Smooth muscle cell (in vitro differentiated cells): ENCODE measurements around the gene CHRDL1. TPM values are rescaled to one million over a fixed set of nuclear protein-coding genes. Genes with fewer than 3 reads are reported as not detected.

ENCODE experiments used
- DNase-seq: peaks from one replicate; lab custom pipeline; 2025; ENCODE audit not compliant: unreplicated experiment; lab: John Stamatoyannopoulos, UW
- H2AFZ ChIP-seq: fragments of 200-600 bp; sonication (generic); 2 replicates; pipeline ENCODE4 v1.6.0; 2016; ENCODE audit warnings: antibody characterized with exemption, low read depth, mild to moderate bottlenecking
- H3F3A ChIP-seq: fragments of 200-600 bp; sonication (generic); 2 replicates; pipeline ENCODE4 v1.6.0; 2017; ENCODE audit warnings: antibody characterized with exemption, low read depth
- H3K27ac ChIP-seq: fragments of 200-600 bp; sonication (generic); 2 replicates; pipeline ENCODE4 v1.5.1; 2016; ENCODE audit warnings: low read depth, mild to moderate bottlenecking
- H3K27me3 ChIP-seq: fragments of 200-600 bp; sonication (generic); 2 replicates; pipeline ENCODE4 v1.6.1; 2016; ENCODE audit warnings: low read depth, mild to moderate bottlenecking
- H3K36me3 ChIP-seq: fragments of 200-600 bp; sonication (generic); 2 replicates; pipeline ENCODE4 v1.5.1; 2016; ENCODE audit warnings: low read depth
- H3K4me1 ChIP-seq: fragments of 200-600 bp; sonication (generic); 2 replicates; pipeline ENCODE4 v1.5.1; 2016; ENCODE audit warnings: low read depth
- H3K4me2 ChIP-seq: fragments of 200-600 bp; sonication (generic); 2 replicates; pipeline ENCODE4 v1.6.0; 2016; ENCODE audit warnings: mild to moderate bottlenecking
- H3K4me3 ChIP-seq: fragments of 200-600 bp; sonication (generic); 2 replicates; pipeline ENCODE4 v1.5.1; 2016; ENCODE audit warnings: mild to moderate bottlenecking
- H3K79me2 ChIP-seq: fragments of 200-600 bp; sonication (generic); 2 replicates; pipeline ENCODE4 v1.6.0; 2016; ENCODE audit warnings: low read depth, mild to moderate bottlenecking
- H3K9ac ChIP-seq: fragments of 200-600 bp; sonication (generic); 2 replicates; pipeline ENCODE4 v1.6.0; 2016; ENCODE audit warnings: low read depth
- H3K9me3 ChIP-seq: fragments of 200-600 bp; sonication (generic); replicated peaks from 2 replicates; pipeline ENCODE4 v1.5.1; 2016; ENCODE audit warnings: low read depth
- H4K20me1 ChIP-seq: fragments of 200-600 bp; sonication (generic); 2 replicates; pipeline ENCODE4 v1.6.0; 2016; ENCODE audit warnings: low read depth
- WGBS: methylation state at CpG from one replicate; pipeline ENCODE4 v1.1.7; 2016; ENCODE audit warnings: low lambda C conversion rate; 5-methylcytosine and 5-hydroxymethylcytosine counted together
- polyA plus RNA-seq: library from polyadenylated mRNA; unstranded; fragments of >200 nt; fragmentation: Nextera tagmentation; extraction: Ambion mirVana; gene quantifications from 2 replicates; pipeline ENCODE4 v1.2.1, GENCODE V29; 2016
- total RNA-seq: library from RNA; depleted of rRNA; stranded (reverse); fragments of >200 nt; gene quantifications from 2 replicates; pipeline ENCODE4 v1.2.3, GENCODE V29; 2014
- TF ChIP-seq, protein P1 (sequence below): fragments of 200-600 bp; sonication (generic); IDR thresholded peaks from 2 replicates; pipeline ENCODE4 v1.5.1; 2017; ENCODE audit warnings: borderline replicate concordance, mild to moderate bottlenecking, antibody characterized with exemption; ENCODE audit not compliant: insufficient read depth, poor library complexity, severe bottlenecking

The CHRDL1 gene
- total and polyA plus RNA-seq, 2 experiments from 2014 or later = not detected

DNA sequence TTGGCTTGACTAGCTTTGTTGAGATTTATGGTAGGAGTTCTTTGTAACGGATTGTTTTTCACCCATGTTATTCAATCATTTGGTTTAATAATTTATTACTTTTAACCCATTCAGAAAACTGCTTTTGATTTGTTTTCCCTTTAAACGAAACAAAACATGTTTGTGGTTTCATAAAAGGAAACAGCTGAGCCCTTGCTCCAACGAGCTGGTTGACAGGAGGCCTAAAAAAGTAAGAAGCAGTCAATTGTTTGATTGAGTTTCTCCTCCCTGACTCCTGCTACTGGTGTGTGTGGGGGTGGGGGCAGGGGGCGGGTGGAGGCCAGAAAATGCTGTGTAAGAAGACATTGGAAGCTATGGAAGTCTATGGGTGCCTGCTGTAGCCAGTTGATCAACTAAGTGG is 102.8 kb downstream of the CHRDL1 start:
- H3F3A ChIP-seq = no peaks in the 10 kb centered on the region
- DNase-seq = no peak
- H3K4me1 ChIP-seq = no peaks in the 10 kb centered on the region
- TF ChIP-seq, protein P1, sequence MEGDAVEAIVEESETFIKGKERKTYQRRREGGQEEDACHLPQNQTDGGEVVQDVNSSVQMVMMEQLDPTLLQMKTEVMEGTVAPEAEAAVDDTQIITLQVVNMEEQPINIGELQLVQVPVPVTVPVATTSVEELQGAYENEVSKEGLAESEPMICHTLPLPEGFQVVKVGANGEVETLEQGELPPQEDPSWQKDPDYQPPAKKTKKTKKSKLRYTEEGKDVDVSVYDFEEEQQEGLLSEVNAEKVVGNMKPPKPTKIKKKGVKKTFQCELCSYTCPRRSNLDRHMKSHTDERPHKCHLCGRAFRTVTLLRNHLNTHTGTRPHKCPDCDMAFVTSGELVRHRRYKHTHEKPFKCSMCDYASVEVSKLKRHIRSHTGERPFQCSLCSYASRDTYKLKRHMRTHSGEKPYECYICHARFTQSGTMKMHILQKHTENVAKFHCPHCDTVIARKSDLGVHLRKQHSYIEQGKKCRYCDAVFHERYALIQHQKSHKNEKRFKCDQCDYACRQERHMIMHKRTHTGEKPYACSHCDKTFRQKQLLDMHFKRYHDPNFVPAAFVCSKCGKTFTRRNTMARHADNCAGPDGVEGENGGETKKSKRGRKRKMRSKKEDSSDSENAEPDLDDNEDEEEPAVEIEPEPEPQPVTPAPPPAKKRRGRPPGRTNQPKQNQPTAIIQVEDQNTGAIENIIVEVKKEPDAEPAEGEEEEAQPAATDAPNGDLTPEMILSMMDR = no peak
- H3K36me3 ChIP-seq = no peaks in the 10 kb centered on the region
- 58% methylated on average over 4 of the region's 4 CpGs for WGBS
- no peak overlapping the region for H3K27ac ChIP-seq
- no peaks in the 10 kb centered on the region for H3K79me2 ChIP-seq
- H2AFZ ChIP-seq = no peak overlapping the region
- H3K4me2 ChIP-seq = no peak overlapping the region
- H3K4me3 ChIP-seq = no peak overlapping the region
- H3K27me3 ChIP-seq = no peaks in the 10 kb centered on the region
- H4K20me1 ChIP-seq = no peaks in the 10 kb centered on the region
- H3K9me3 ChIP-seq = no peaks in the 10 kb centered on the region
- H3K9ac ChIP-seq = no peak overlapping the region

DNA sequence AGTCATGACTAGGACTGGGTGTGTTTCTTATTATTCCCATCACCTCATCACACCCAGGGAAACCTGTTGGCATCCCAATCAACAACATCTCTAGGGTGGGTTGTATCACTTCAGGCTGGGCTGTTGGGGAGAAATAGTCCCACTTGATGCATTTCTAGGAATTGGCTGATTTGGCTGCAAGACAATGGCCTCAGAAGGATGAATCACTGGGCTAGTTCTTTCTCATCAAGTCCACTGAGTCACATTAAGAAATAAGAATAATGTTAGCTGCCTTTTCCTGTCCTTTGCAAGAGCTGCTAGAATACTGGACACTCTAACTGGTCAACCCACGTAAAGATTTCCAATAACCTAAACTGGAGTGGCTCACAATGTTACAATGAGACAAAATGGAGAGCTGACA is 104.2 kb downstream of the CHRDL1 start:
- 88% methylated on average over 1 of the region's 1 CpG for WGBS
- no peak overlapping the region for H3K27ac ChIP-seq
- H3K27me3 ChIP-seq = no peaks in the 10 kb centered on the region
- no peaks in the 10 kb centered on the region for H3K4me1 ChIP-seq
- no peak for DNase-seq
- H3K9me3 ChIP-seq = no peaks in the 10 kb centered on the region
- H3K36me3 ChIP-seq = no peaks in the 10 kb centered on the region
- no peaks in the 10 kb centered on the region for H3K79me2 ChIP-seq
- no peak overlapping the region for H3K4me3 ChIP-seq
- no peak overlapping the region for H3K9ac ChIP-seq
- H2AFZ ChIP-seq = no peak overlapping the region
- TF ChIP-seq, protein P1 = no peak
- no peak overlapping the region for H3K4me2 ChIP-seq
- H3F3A ChIP-seq = no peaks in the 10 kb centered on the region
- no peaks in the 10 kb centered on the region for H4K20me1 ChIP-seq

DNA sequence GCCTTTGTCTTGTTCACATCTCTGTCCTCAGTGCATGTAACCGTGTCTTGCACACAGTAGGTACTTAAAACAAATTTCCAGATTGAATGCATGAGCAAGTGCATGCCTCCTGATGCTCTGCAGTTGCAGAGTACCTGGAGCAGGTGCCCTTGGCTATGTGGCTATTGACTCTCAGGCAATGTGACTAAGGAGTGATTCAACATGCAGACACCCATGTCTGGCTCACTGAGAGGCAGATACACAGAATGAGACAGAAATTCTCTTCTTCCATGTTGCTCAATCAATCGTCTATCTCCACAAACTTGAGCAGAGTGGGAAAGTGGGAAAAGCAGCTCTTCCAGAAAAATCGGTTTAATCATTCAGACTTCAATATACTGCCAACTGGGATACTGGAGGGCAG is 111.0 kb downstream of the CHRDL1 start:
- Histone ChIP-seq H3K36me3 (no peaks in the 10 kb centered on the region), H3K27ac (no peak overlapping the region), H3K4me1 (no peaks in the 10 kb centered on the region), H3K4me3 (no peak overlapping the region), H3K4me2 (no peak overlapping the region), H3K27me3 (no peaks in the 10 kb centered on the region), H3K9ac (no peak overlapping the region), H2AFZ (no peak overlapping the region), H4K20me1 (no peaks in the 10 kb centered on the region), H3K79me2 (no peaks in the 10 kb centered on the region), H3F3A (no peaks in the 10 kb centered on the region), H3K9me3 (no peaks in the 10 kb centered on the region)
- TF ChIP-seq, protein P1 = no peak
- WGBS = 65% methylated on average over 3 of the region's 3 CpGs
- DNase-seq = no peak

DNA sequence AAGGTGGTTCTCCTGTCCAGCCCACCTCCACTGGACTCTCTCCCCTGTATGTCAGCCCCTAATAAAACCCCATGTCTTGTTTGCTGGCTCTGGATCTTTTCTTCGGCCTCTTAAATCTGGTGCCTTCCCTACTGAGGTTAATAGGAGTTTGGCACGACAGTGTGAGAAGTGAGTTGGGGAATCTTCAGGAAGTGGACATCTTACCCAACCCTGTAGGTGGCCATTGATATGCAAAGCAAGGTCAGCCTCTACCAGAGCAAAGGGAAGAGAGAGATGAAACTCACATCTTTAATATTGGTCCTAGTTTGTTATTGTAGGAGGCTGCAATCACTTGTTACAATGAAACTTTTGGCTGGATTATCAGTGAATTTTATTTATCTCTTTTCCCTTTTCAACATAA is 111.7 kb downstream of the CHRDL1 start:
- Histone ChIP-seq H3K4me1 (no peaks in the 10 kb centered on the region), H3K27ac (no peak overlapping the region), H3K79me2 (no peaks in the 10 kb centered on the region), H2AFZ (no peak overlapping the region), H3K9me3 (no peaks in the 10 kb centered on the region), H3K36me3 (no peaks in the 10 kb centered on the region), H3K9ac (no peak overlapping the region), H3K4me2 (no peak overlapping the region), H3K27me3 (no peaks in the 10 kb centered on the region), H4K20me1 (no peaks in the 10 kb centered on the region), H3F3A (no peaks in the 10 kb centered on the region), H3K4me3 (no peak overlapping the region)
- 66% methylated on average over 2 of the region's 2 CpGs for WGBS
- DNase-seq = no peak
- TF ChIP-seq, protein P1 = no peak
